GM18870 (cell line): Measurements from ENCODE around the gene LCN10.
"Not testable (repeated sequence)": the region's sequence is repeated elsewhere in the genome, so short reads cannot be mapped to it uniquely, and the experiment has no call there.

Experiments used
- ATAC-seq: cut with Tn5 transposase; IDR thresholded peaks from one replicate; pipeline ENCODE4 v1.9.1; 2021; ENCODE audit warnings: moderate library complexity; ENCODE audit not compliant: unreplicated experiment

LCN10 gene

GRCh38 chr9:136755302-136756133 lies 12.8 kb upstream of the LCN10 start:
- ATAC-seq = not testable (repeated sequence)

- ATAC-seq = no peak
Observed at GRCh38 chr9:136754626-136755301, 12.0 kb upstream of the LCN10 start.

DNA sequence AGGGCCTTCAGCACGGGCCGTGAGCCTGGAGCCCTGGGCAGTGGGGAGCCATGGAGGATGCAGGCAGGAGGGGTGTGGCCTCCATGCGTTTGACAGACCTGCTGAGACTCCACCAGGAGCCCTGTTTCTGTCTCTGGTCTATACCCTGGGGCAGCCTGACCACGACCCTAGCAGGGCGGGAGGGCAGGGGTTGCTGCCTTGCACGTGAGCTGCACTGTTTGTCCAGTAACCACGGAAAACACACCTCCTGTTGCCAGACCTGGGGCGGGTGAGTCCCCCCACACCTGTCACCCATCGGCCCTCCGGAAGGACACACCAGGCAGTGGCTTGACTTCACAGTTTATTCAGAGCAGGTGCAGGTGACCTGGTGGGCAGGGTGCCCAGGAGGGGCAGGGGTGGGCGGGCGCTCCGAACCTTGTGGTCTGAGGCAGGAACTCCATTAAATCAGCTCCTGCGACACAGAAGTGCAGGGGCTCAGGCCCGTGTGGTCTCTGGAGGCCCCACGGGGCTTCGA lies 11.4 kb upstream of the LCN10 start:
- ATAC-seq = no peak

- ATAC-seq = no peak
Observed at GRCh38 chr9:136753371-136754058, 10.8 kb upstream of the LCN10 start.

DNA sequence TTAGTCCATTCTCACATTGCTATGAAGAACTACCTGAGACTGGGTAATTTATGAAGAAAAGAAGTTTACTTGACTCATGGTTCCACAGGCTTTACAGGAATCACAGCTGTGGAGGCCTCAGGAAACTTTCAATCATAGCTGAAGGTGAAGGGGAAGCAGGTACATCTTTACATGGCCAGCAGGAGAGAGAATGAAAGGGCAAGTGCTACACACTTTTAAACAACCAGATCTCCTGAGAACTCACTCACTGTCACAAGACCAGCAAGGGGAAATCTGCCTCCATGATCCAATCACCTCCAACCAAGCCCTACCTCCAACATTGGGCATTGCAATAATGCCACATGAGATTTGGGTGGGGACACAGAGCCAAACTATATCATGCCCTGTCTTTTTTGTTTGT lies 9.1 kb upstream of the LCN10 start:
- ATAC-seq = no peak

DNA sequence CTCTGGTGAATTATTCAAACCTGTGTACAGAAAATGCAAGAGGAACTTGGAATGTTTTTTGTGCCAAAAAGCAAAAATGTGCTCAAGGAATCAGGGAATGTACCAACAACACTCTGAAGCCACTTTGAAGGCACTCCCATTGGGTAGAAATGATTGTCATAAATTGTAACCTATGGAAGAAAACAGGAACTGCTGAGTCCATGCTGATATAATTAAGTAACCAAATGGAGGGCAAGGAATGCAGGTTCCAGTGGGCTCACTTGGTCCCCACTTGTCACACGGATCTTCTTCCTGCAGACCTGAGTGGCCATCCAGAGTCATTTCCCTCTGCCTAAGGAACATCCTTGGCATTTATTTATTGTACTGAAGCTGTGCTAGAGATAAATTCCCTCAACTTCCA lies 8.5 kb upstream of the LCN10 start:
- ATAC-seq = no peak

DNA sequence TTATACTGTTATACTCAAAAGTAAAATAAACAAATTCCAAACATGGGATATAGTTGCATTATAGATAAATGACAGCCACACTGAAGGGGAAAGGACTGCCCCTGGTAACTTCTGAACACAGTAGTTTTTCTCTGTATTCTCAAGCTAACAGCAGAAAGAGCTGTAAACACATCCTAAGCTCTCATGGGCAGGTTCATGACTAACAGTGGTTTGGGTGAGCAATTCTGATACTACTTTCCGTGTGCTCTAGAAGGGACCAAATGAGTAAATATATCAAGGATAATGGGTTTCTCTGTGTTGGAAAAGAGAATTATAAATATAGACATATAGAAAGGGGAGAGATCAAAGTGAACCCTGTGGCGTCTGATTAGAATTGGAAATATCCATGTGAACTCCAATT lies 7.8 kb upstream of the LCN10 start:
- no peak for ATAC-seq

GRCh38 chr9:136748666-136749611 lies 6.2 kb upstream of the LCN10 start:
- ATAC-seq = no peak

DNA sequence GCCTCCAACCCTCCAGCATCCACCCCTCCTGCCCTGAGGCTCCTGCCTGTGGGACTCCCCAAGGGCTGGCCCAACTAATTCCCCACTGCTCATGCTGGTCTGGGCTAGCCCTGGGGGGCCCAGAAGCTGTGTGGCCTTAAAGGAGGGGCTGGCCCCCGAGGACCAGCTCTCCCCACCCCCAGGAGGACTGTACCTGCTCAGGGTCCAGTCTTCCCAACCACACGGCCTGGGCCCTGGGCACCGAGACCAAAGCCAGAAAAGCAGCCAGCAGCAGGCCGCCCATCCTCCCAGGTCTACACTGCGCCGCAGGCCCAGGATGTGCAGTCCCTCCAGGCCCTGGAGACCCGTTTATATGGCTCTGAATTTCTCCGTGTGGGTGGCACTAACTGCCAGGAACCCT lies 5.5 kb upstream of the LCN10 start, which contains the start of gene LCN6:
LCN6 (minus strand) TSS at position 325 of the 400 bp plus-strand sequence; CDS start at position 283, 42 bp downstream.
- no peak for ATAC-seq

DNA sequence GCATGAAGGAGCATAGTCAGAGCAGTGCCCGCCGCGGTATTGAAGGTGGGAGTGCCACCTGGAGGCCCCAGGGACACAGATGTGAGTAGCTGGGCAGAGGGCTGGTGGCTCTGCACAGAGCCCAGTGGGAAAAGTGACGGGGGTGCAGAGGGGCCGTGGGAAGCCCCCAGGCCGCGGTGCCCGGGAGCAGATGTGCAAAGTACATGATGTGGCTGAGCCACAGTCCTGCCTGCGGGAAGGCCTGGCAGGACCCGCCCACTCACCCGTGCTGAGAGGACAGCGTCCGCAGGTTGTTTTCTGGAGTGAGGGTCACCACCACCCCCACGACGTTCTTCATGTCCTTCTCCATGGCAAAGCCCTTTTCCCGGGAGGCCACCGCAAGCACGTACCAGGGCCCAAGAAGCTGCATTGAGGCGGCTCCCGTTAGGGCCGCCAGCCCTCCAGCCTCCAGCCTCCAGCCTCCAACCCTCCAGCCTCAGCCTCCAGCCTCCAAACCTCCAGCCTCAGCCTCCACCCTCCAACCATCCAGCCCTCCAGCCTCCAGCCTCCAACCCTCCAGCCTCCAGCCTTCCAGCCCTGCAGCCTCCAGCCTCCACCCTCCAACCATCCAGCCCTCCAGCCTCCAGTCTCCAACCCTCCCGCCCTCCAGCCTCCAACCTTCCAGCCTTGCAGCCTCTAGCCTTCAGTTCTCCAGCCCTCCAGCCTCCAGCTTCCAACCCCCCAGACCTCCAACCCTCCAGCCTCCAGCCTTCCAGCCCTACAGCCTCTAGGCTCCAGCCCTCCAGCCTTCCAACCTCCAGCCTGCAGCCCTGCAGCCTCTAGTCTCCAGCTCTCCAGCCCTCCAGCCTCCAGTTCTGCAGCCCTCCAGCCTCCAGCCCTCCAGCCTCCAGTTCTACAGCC lies 4.7 kb upstream of the LCN10 start:
- ATAC-seq = no peak

DNA sequence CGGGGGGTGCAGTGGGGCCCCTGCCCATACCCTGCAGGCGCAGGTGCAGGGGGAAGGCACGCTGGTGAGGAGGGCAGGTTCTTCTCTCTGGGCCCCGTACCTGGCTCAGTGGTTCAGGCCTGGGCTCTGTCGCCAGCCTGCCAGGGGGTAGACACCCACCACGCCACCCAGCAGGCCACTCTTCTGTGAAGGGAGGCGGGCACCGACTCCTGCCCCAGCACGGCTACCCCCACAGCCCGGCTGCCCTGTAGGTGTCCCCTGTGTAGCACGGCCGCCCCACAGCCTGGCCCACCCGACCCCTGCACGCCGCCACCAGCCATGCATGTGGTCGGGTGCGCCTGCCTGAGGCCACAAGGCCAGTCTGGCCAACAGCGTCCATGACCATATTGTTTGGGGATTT lies 3.9 kb upstream of the LCN10 start:
- ATAC-seq = no peak

DNA sequence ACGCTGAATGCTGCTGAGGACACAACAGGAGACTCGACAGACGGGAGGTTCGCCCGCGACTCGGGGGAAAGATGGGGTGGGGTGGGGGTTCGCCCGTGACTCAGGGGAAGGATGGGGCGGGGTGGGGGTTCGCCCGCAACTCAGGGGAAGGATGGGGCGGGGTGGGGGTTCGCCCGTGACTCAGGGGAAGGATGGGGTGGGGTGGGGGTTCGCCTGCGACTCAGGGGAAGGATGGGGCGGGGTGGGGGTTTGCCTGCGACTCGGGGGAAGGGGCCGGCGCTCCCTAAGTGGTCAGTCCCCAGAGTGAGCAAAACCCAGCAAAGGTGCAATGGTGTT lies 3.4 kb upstream of the LCN10 start:
- no peak for ATAC-seq

DNA sequence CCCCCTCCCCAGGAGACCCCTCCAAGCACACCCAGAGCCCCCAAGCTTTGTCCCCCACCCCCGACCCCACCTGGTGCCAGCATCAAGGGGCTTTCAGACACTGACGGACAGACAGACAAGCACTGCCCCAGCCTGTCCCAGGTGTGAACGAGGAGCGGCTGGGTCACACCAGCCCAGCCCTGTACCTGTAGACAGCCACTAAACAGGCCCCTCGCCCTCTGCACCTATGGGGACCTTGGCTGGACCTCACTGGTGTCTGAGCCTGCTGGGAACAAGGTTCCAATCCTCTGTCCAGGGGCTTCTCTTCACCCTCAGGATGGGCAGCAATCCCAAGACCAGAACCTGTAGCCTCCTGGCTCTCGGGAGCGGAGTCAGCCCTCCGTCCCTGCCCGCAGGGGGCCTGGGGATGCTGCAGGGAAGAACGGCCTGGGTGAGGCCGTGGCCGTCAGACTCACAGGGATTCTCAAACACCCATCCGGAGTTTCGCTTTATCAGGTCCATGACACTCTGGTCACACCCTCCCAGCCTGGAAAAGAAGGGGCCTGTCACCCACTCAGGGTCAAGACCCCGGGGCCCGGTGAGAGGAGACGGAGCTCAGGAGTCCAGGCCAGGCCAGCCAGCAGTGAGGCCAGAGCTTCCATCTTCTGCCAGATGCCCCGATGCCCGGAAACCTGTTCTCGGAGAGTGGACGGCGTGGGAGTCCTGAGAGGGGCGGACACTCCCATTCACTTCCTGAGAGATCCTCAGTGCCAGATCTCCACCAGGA lies 2.8 kb upstream of the LCN10 start:
- ATAC-seq = no peak

DNA sequence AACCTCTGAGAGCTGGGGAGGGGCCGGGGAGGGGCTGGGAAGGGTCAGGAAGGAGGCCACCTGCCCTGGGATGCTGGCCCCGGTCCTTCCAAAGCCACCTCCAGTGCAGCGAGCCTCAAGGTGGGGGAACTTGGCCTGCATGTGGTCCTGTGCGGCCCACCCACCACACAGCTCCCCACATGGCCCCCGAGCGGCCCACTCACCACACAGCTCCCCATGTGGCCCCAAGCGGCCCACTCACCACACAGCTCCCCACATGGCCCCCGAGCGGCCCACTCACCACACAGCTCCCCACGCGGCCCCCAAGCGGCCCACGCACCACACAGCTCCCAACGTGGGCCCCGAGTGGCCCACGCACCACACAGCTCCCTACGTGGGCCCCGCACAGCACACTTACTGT lies 2.0 kb upstream of the LCN10 start:
- no peak for ATAC-seq

- ATAC-seq = no peak
Observed at GRCh38 chr9:136743639-136744211, 985 bp upstream of the LCN10 start.

DNA sequence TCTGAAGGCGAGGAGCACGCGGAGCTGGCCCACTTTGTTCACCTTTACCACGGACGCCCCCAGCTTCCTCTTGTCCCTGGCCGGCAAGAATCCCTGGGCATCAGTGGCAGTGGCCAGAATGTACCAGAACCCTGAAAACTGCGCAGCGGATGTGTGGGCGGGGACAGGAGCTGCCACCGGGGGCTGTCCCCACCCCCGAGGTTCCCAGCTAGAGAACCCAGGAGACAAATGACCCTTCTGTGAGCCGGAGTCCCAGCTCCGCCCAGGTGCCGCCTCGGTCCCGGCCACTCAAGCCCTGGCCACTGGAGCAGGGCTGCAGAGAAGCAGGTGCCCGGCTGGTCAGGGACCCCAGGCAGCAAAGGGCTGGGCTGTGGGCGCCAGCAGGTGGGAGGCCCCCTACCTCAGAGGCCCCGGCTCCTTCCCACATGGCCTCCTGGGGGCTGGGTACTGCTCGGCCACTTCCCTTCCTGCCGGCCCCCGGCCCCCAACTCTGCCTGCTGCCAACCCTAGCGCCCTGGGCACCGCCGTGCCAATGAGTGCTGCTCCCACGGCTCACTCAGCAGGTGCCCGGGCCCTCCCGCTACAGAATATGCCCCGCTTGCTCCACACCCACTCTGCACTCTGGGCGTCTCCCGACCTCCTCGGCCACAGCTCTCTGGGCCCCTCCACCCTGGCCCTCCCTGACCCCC lies 713 bp downstream of the LCN10 start:
- no peak for ATAC-seq

DNA sequence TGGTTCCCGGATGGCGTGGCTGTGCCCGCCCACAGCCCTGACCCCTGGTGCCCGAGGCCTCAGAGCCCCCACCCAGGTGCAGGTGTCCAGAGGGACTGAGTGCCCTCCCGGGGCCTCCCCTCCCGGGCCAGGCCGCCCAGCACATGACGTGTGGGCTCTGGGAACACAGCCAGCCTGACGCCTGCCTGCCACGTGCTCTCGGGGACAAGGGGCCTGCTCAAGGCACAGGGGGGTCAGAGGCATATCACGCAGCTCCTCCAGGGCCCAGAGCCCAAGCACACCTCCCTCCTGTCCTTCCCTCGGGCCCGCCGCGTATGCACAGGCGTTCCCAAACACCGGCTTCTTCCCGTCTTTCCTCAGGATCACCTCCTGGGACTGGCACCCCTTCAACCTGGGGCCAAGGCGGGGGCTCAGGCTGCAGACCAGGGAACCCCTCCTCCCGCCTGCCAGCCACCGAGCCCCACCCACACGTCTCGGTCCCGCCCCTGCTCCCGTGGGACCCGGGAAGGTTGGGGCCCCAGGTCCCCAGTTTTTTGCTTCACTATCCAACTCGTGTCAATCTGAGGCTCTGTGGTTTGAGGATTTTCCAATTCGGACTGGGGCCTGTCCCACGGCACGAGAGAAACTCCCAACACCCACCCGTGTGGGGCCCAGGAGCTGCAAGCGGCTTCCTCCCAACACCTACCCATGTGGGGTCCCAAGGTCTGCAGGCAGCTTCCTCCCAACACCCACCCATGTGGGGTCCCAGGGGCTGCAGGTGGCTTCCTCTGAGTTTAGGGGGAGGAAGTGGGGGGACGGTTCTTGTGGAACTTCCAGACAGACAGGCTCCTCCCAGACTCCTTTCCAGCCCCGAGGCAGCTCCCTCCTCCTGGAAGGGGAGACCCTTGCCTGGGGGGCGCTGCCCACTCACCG lies 1.5 kb downstream of the LCN10 start:
- ATAC-seq = no peak
